ENCODE results near the gene COPZ1. TPM values are rescaled to one million over a fixed set of nuclear protein-coding genes. Genes with fewer than 3 reads are reported as not detected.

COPZ1 gene, protein sequence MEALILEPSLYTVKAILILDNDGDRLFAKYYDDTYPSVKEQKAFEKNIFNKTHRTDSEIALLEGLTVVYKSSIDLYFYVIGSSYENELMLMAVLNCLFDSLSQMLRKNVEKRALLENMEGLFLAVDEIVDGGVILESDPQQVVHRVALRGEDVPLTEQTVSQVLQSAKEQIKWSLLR
- total RNA-seq (ENCODE audit: low replicate concordance), result 196 and 229 TPM in 2 replicates
- long read RNA-seq, transcript COPZ1-201 (9 exons, 1,897 nt), result major isoform, 370 of 412 reads
- long read RNA-seq, transcript COPZ1-209 (8 exons, 1,026 nt), result minor isoform, 7 of 412 reads
- long read RNA-seq, transcript COPZ1-202 (8 exons, 880 nt), result minor isoform, 9 of 412 reads
- long read RNA-seq, partial matches to known transcripts, result 13 of 412 reads
- long read RNA-seq, other reads (novel, unspliced or antisense), result 10 of 412 reads

- DNase-seq (ENCODE audit: extremely low spot score, unreplicated experiment), result peak; percentile 92
- Mint-ChIP-seq H3K9me3 (no peaks in the 10 kb centered on the region), H3K27me3 (no peaks in the 10 kb centered on the region), H3K4me3 (peak within 1 kb of the TSS; percentile 99), H3K36me3 (peaks cover 5% of the 10 kb centered on the region), H3K27ac (peak within 1 kb of the TSS; percentile 98), H3K4me1 (ENCODE audit: unreplicated experiment) (peaks cover 35% of the 10 kb centered on the region)
- TF ChIP-seq, protein P1, sequence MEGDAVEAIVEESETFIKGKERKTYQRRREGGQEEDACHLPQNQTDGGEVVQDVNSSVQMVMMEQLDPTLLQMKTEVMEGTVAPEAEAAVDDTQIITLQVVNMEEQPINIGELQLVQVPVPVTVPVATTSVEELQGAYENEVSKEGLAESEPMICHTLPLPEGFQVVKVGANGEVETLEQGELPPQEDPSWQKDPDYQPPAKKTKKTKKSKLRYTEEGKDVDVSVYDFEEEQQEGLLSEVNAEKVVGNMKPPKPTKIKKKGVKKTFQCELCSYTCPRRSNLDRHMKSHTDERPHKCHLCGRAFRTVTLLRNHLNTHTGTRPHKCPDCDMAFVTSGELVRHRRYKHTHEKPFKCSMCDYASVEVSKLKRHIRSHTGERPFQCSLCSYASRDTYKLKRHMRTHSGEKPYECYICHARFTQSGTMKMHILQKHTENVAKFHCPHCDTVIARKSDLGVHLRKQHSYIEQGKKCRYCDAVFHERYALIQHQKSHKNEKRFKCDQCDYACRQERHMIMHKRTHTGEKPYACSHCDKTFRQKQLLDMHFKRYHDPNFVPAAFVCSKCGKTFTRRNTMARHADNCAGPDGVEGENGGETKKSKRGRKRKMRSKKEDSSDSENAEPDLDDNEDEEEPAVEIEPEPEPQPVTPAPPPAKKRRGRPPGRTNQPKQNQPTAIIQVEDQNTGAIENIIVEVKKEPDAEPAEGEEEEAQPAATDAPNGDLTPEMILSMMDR (conservative IDR thresholded peaks at IDR 0.05), result peak; percentile 79
Observed at GRCh38 chr12:54324617-54325441, at the start of gene COPZ1. COPZ1 (plus strand) TSS chr12:54325131; CDS start chr12:54325164, 33 bp downstream.

GRCh38 chr12:54276368-54276767 is 48.6 kb upstream of the COPZ1 start:
- peak overlapping the region; percentile 37 for H3K4me3 Mint-ChIP-seq
- no peak for DNase-seq (ENCODE audit: extremely low spot score, unreplicated experiment)
- H3K27me3 Mint-ChIP-seq, result no peaks in the 10 kb centered on the region
- peak overlapping the region; percentile 35 for H3K27ac Mint-ChIP-seq
- TF ChIP-seq, protein P1 (conservative IDR thresholded peaks at IDR 0.05), result no peak
- peaks cover 20% of the 10 kb centered on the region for H3K36me3 Mint-ChIP-seq
- H3K9me3 Mint-ChIP-seq, result no peaks in the 10 kb centered on the region
- peaks cover 35% of the 10 kb centered on the region for H3K4me1 Mint-ChIP-seq (ENCODE audit: unreplicated experiment)

GRCh38 chr12:54277823-54278276 is 47.1 kb upstream of the COPZ1 start:
- TF ChIP-seq, protein P1 (conservative IDR thresholded peaks at IDR 0.05), result no peak
- no peaks in the 10 kb centered on the region for H3K27me3 Mint-ChIP-seq
- H3K4me3 Mint-ChIP-seq, result no peak overlapping the region
- H3K9me3 Mint-ChIP-seq, result no peaks in the 10 kb centered on the region
- H3K27ac Mint-ChIP-seq, result no peak overlapping the region
- H3K4me1 Mint-ChIP-seq (ENCODE audit: unreplicated experiment), result peaks cover 36% of the 10 kb centered on the region
- no peak for DNase-seq (ENCODE audit: extremely low spot score, unreplicated experiment)
- peaks cover 14% of the 10 kb centered on the region for H3K36me3 Mint-ChIP-seq

DNA sequence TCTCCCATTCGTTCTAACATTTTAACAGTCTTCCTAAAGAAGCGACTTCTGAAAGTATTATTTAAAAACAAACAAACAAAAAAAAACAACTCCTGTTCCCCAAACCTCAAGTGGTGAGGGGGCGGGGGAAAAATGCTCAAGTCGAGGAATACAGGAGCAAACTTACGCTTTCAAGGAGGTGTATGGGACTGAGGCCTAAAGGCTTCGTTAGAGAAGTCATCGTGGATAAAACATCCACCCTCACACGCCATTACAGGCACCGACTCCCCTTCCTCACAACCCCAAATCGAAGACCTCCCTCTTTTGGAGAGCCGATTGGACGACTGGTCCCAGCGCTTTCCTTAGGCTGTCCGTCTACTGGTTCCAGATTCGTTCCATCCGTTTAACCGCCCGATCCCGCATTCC is 45.7 kb upstream of the COPZ1 start:
- Mint-ChIP-seq H3K9me3 (no peaks in the 10 kb centered on the region), H3K4me3 (no peak overlapping the region), H3K4me1 (ENCODE audit: unreplicated experiment) (peaks cover 47% of the 10 kb centered on the region), H3K27me3 (no peaks in the 10 kb centered on the region), H3K36me3 (peaks cover 13% of the 10 kb centered on the region), H3K27ac (no peak overlapping the region)
- no peak for DNase-seq (ENCODE audit: extremely low spot score, unreplicated experiment)
- TF ChIP-seq, protein P1 (conservative IDR thresholded peaks at IDR 0.05), result no peak

- peak; percentile 100 for DNase-seq (ENCODE audit: extremely low spot score, unreplicated experiment)
- H3K4me1 Mint-ChIP-seq (ENCODE audit: unreplicated experiment), result peaks cover 49% of the 10 kb centered on the region
- no peaks in the 10 kb centered on the region for H3K9me3 Mint-ChIP-seq
- no peaks in the 10 kb centered on the region for H3K27me3 Mint-ChIP-seq
- TF ChIP-seq, protein P1 (conservative IDR thresholded peaks at IDR 0.05), result no peak
- H3K27ac Mint-ChIP-seq, result no peak within 1 kb of the TSS
- H3K36me3 Mint-ChIP-seq, result peaks cover 19% of the 10 kb centered on the region
- H3K4me3 Mint-ChIP-seq, result no peak within 1 kb of the TSS
Observed at GRCh38 chr12:54279632-54280467, 45.1 kb upstream of the COPZ1 start, which contains the start of gene CBX5. CBX5 (minus strand) TSS chr12:54280122; CDS start chr12:54257650, 22,472 bp downstream.
